ENCODE data around the gene COG5. TPM values are rescaled to one million over a fixed set of nuclear protein-coding genes. Genes with fewer than 3 reads are reported as not detected.

Gene COG5
- total RNA-seq, 1 experiment from 2014 or later: 29.1 TPM

- no peaks in the 10 kb centered on the region for H3K9me3 ChIP-seq (ENCODE audit: control insufficient read depth, insufficient read depth, low read depth, low read length)
- ChIA-PET POLR2A (no interaction called here), CTCF (no interaction called here)
- H3K4me1 ChIP-seq (ENCODE audit: control insufficient read depth, insufficient read depth, low read length): no peaks in the 10 kb centered on the region
- no peak overlapping the region for H3K4me3 ChIP-seq (ENCODE audit: low read depth in 2 of 2, low read length in 2 of 2)
- no peak for ATAC-seq
- peaks cover 16% of the 10 kb centered on the region; the same call in 1 of the 2 replicates for H3K27me3 ChIP-seq (ENCODE audit: control insufficient read depth, insufficient read depth, low read length)
- DNase-seq (ENCODE audit: low read depth, low spot score): no peak
- no TSS peak for BruUV-seq (replicated peaks)
- H3K36me3 ChIP-seq (ENCODE audit: control insufficient read depth, insufficient read depth, low read length): no peaks in the 10 kb centered on the region
- TF ChIP-seq SIN3A (IDR thresholded peaks at IDR 0.05; ENCODE audit: borderline replicate concordance, insufficient read depth, low read depth, low read length) (no peak), TCF7L2 (IDR thresholded peaks at IDR 0.05; ENCODE audit: low read depth, low read length) (no peak), POLR2AphosphoS5 (IDR thresholded peaks at IDR 0.05; ENCODE audit: low read depth, low read length) (no peak), REST (IDR thresholded peaks at IDR 0.05; ENCODE audit: insufficient read depth in 1 of 2, low read depth in 2 of 2, low read length in 1 of 2) (no peak), CTCF (IDR thresholded peaks at IDR 0.05) (no peak)
- intact Hi-C loops (cut with micrococcal nuclease; ENCODE audit: unreplicated experiment): no loop called here
- no peak overlapping the region for H3K27ac ChIP-seq (ENCODE audit: low read length)
- in situ Hi-C loops (cut with HindIII; ENCODE audit: low pct_unique_long_range_greater_than_20kb, low sequenced_read_pairs): no loop called here
These were observed 403.3 kb downstream of the COG5 start for GRCh38 chr7:107160389-107160788.

- no peak for TF ChIP-seq POLR2AphosphoS5 (IDR thresholded peaks at IDR 0.05; ENCODE audit: low read depth, low read length)
- TF ChIP-seq CTCF (IDR thresholded peaks at IDR 0.05): no peak
- no peak for TF ChIP-seq TCF7L2 (IDR thresholded peaks at IDR 0.05; ENCODE audit: low read depth, low read length)
- no peak for TF ChIP-seq SIN3A (IDR thresholded peaks at IDR 0.05; ENCODE audit: borderline replicate concordance, insufficient read depth, low read depth, low read length)
- TF ChIP-seq REST (IDR thresholded peaks at IDR 0.05; ENCODE audit: insufficient read depth in 1 of 2, low read depth in 2 of 2, low read length in 1 of 2): no peak
- in situ Hi-C loops (cut with HindIII; ENCODE audit: low pct_unique_long_range_greater_than_20kb, low sequenced_read_pairs) (no loop called here), intact Hi-C loops (cut with micrococcal nuclease; ENCODE audit: unreplicated experiment) (no loop called here)
- H3K9me3 ChIP-seq (ENCODE audit: control insufficient read depth, insufficient read depth, low read depth, low read length): no peaks in the 10 kb centered on the region
- BruUV-seq (replicated peaks): no TSS peak
- DNase-seq (ENCODE audit: low read depth, low spot score) (no peak), ATAC-seq (no peak)
- ChIA-PET POLR2A (no interaction called here), CTCF (no interaction called here)
- H3K27ac ChIP-seq (ENCODE audit: low read length): no peak overlapping the region
- H3K27me3 ChIP-seq (ENCODE audit: control insufficient read depth, insufficient read depth, low read length): peaks cover 11% of the 10 kb centered on the region; the same call in 1 of the 2 replicates
- H3K36me3 ChIP-seq (ENCODE audit: control insufficient read depth, insufficient read depth, low read length): no peaks in the 10 kb centered on the region
- H3K4me3 ChIP-seq (ENCODE audit: low read depth in 2 of 2, low read length in 2 of 2): no peak overlapping the region
- no peaks in the 10 kb centered on the region for H3K4me1 ChIP-seq (ENCODE audit: control insufficient read depth, insufficient read depth, low read length)
These were observed 405.7 kb downstream of the COG5 start for GRCh38 chr7:107158028-107158427.
